IMR-90 (cell line): Measurements from ENCODE around the gene HLA-F. TPM values are rescaled to one million over a fixed set of nuclear protein-coding genes. Genes with fewer than 3 reads are reported as not detected.

Experiments
- ATAC-seq: fragments of 200-7000 bp; cut with Tn5 transposase; 2 replicates; pipeline ENCODE4 v1.9.1; 2020; ENCODE audit warnings: low read depth, mild to moderate bottlenecking, moderate library complexity
- BruUV-seq: library from RNA; stranded (reverse); fragments of 400-500 nt; replicated peaks from 2 replicates; lab custom pipeline; 2021; lab: Mats Ljungman, UMichigan
- CTCF ChIA-PET: fragments of 300-600 bp; formaldehyde crosslinking; extraction: SDS; loops from one replicate; lab custom pipeline; 2021; ENCODE audit warnings: antibody characterized with exemption; lab: Yijun Ruan, JAX
- POLR2A ChIA-PET: fragments of 300-600 bp; sonication (Branson Sonifier 250); formaldehyde crosslinking; loops from one replicate; lab custom pipeline; 2022; ENCODE audit warnings: antibody characterized with exemption; ENCODE audit not compliant: unreplicated experiment; lab: Charles Lee
- DNase-seq: peaks from one replicate; pipeline ENCODE4 v3.0.0; 2013
- H2AFZ ChIP-seq: replicated peaks from 2 replicates; pipeline ENCODE3; 2013; ENCODE audit warnings: low read length, mild to moderate bottlenecking; ENCODE audit not compliant: poor library complexity
- H2AK5ac ChIP-seq: 2 replicates; pipeline ENCODE4 v1.6.1; 2013; ENCODE audit warnings: low read depth, low read length, inconsistent platforms
- H2AK9ac ChIP-seq: replicated peaks from 2 replicates; pipeline ENCODE3; 2013; ENCODE audit warnings: mild to moderate bottlenecking, low read depth, low read length, moderate library complexity; ENCODE audit not compliant: poor library complexity
- H2BK120ac ChIP-seq: 2 replicates; pipeline ENCODE4 v1.6.1; 2013; ENCODE audit warnings: low read depth, low read length, inconsistent platforms
- H2BK15ac ChIP-seq: 3 replicates; pipeline ENCODE4 v1.6.1; 2013; ENCODE audit warnings: low read depth, low read length, inconsistent platforms
- H2BK20ac ChIP-seq: 2 replicates; pipeline ENCODE4 v1.6.1; 2013; ENCODE audit warnings: low read depth, mild to moderate bottlenecking, inconsistent platforms, low read length, moderate library complexity
- H2BK5ac ChIP-seq: 2 replicates; pipeline ENCODE4 v1.6.1; 2013; ENCODE audit warnings: mild to moderate bottlenecking, low read depth, low read length, inconsistent platforms; ENCODE audit not compliant: poor library complexity, severe bottlenecking
- H3K14ac ChIP-seq: replicated peaks from 2 replicates; pipeline ENCODE4 v1.6.1; 2013; ENCODE audit warnings: low read depth, low read length, inconsistent platforms
- H3K18ac ChIP-seq: 2 replicates; pipeline ENCODE4 v1.6.1; 2013; ENCODE audit warnings: low read depth, low read length, control low read depth
- H3K23ac ChIP-seq: 2 replicates; pipeline ENCODE4 v1.6.1; 2013; ENCODE audit warnings: low read depth, low read length, inconsistent platforms
- H3K27ac ChIP-seq: 2 replicates; pipeline ENCODE4 v1.5.1; 2013; ENCODE audit warnings: mild to moderate bottlenecking, control low read depth, low read length; ENCODE audit not compliant: insufficient read depth
- H3K27me3 ChIP-seq: 2 replicates; pipeline ENCODE4 v1.6.1; 2013; ENCODE audit warnings: low read length; ENCODE audit not compliant: control insufficient read depth, insufficient read depth
- H3K36me3 ChIP-seq: 2 replicates; pipeline ENCODE4 v1.6.1; 2013; ENCODE audit warnings: low read length, mixed read lengths; ENCODE audit not compliant: control insufficient read depth, insufficient read depth
- H3K4ac ChIP-seq: 2 replicates; pipeline ENCODE4 v1.6.1; 2013; ENCODE audit warnings: low read depth, low read length, inconsistent platforms
- H3K4me1 ChIP-seq: 2 replicates; pipeline ENCODE4 v1.6.1; 2013; ENCODE audit warnings: low read length, mixed read lengths; ENCODE audit not compliant: control insufficient read depth, insufficient read depth
- H3K4me2 ChIP-seq: 2 replicates; pipeline ENCODE4 v1.6.1; 2013; ENCODE audit warnings: low read depth, mild to moderate bottlenecking, control low read depth, low read length, moderate library complexity
- H3K4me3 ChIP-seq: 2 replicates; pipeline ENCODE4 v1.5.1; 2013; ENCODE audit warnings: low read depth, mild to moderate bottlenecking, control low read depth, low read length, moderate library complexity; ENCODE audit not compliant: insufficient read depth
- H3K56ac ChIP-seq: 2 replicates; pipeline ENCODE4 v1.6.1; 2013; ENCODE audit warnings: low read length, inconsistent platforms; ENCODE audit not compliant: insufficient read depth; ENCODE audit errors: extremely low read depth
- H3K79me1 ChIP-seq, 2 experiments: 2 replicates each; pipeline ENCODE4 v1.6.1; 2013; ENCODE audit warnings: low read length in 2 of 2, inconsistent platforms in 1 of 2, low read depth in 1 of 2
- H3K9ac ChIP-seq: 2 replicates; pipeline ENCODE4 v1.6.1; 2013; ENCODE audit warnings: low read depth, low read length, control low read depth
- H3K9me1 ChIP-seq: 2 replicates; pipeline ENCODE4 v1.6.1; 2013; ENCODE audit warnings: low read length, inconsistent platforms; ENCODE audit not compliant: insufficient read depth
- H3K9me3 ChIP-seq: 2 replicates; pipeline ENCODE4 v1.6.1; 2013; ENCODE audit warnings: low read length; ENCODE audit not compliant: control insufficient read depth, insufficient read depth
- H4K20me1 ChIP-seq: 2 replicates; pipeline ENCODE4 v1.6.1; 2013; ENCODE audit warnings: low read length, inconsistent platforms; ENCODE audit not compliant: insufficient read depth
- H4K5ac ChIP-seq: 2 replicates; pipeline ENCODE4 v1.6.1; 2013; ENCODE audit warnings: mild to moderate bottlenecking, low read depth, low read length, control low read depth
- H4K8ac ChIP-seq, 2 experiments: 2 replicates each; pipeline ENCODE4 v1.6.1; 2013; ENCODE audit warnings: low read depth in 2 of 2, low read length in 2 of 2, control low read depth in 1 of 2, inconsistent platforms in 1 of 2
- H4K91ac ChIP-seq: 2 replicates; pipeline ENCODE4 v1.6.1; 2013; ENCODE audit warnings: low read depth, low read length, inconsistent platforms; ENCODE audit not compliant: insufficient read depth
- BHLHE40 ChIP-seq: fragments of 150-350 bp; IDR thresholded peaks from 2 replicates; pipeline ENCODE4 v1.6.1; 2016; ENCODE audit warnings: mild to moderate bottlenecking, low read depth, low read length
- CEBPB ChIP-seq: IDR thresholded peaks from 2 replicates; pipeline ENCODE4 v1.6.1; 2012; ENCODE audit warnings: low read depth, low read length, improper control_type of control experiment
- ELK1 ChIP-seq: fragments of 150-350 bp; IDR thresholded peaks from 2 replicates; pipeline ENCODE4 v1.6.1; 2016; ENCODE audit warnings: low read depth, mild to moderate bottlenecking, low read length, moderate library complexity, borderline replicate concordance
- MXI1 ChIP-seq: IDR thresholded peaks from 2 replicates; pipeline ENCODE4 v1.6.1; 2012; ENCODE audit warnings: low read depth, mild to moderate bottlenecking, low read length, moderate library complexity, borderline replicate concordance
- NFE2L2 ChIP-seq: fragments of 150-350 bp; IDR thresholded peaks from 2 replicates; pipeline ENCODE4 v1.6.1; 2016; ENCODE audit warnings: low read depth, mild to moderate bottlenecking, low read length
- POLR2A ChIP-seq: IDR thresholded peaks from 2 replicates; pipeline ENCODE4 v1.6.1; 2012; ENCODE audit warnings: mild to moderate bottlenecking, low read depth, low read length
- USF2 ChIP-seq: fragments of 150-350 bp; IDR thresholded peaks from 2 replicates; pipeline ENCODE4 v1.6.1; 2017; ENCODE audit warnings: mild to moderate bottlenecking, antibody characterized with exemption, low read length, low read depth
- WGBS, 2 experiments: methylation state at CpG; one replicate each; pipeline versions ENCODE4 v1.1.5 to v1.1.7; 2013; ENCODE audit warnings: missing lambda C conversion rate in 2 of 2; ENCODE audit not compliant: insufficient read length in 1 of 2; ENCODE audit errors: extremely low coverage in 2 of 2; 5-methylcytosine and 5-hydroxymethylcytosine counted together
- dilution Hi-C: fragments of 300-500 bp; cut with HindIII; formaldehyde crosslinking; loops from one replicate; pipeline ENCODE4 v1.14.3; 2018; ENCODE audit warnings: low sequenced_read_pairs; ENCODE audit not compliant: unreplicated experiment
- in situ Hi-C: fragments of 300-500 bp; cut with MboI; formaldehyde crosslinking; loops from 3 replicates; pipeline ENCODE4 v1.14.3; 2019; ENCODE audit warnings: low sequenced_read_pairs, inconsistent platforms, mixed read lengths
- intact Hi-C: fragments of 100-400 bp; cut with micrococcal nuclease; formaldehyde crosslinking; loops from 2 replicates; pipeline ENCODE4 v1.10.0; 2022
- polyA plus RNA-seq, 3 experiments: library from polyadenylated mRNA; depleted of rRNA; stranded (reverse); fragments of >200 nt; gene quantifications; 2 replicates each; pipeline ENCODE4 v1.2.3, GENCODE V29; 2012; ENCODE audit warnings: low replicate concordance in 1 of 3
- total RNA-seq: library from RNA; depleted of rRNA; stranded (reverse); fragments of >200 nt; gene quantifications from 2 replicates; pipeline ENCODE4 v1.2.3, GENCODE V29; 2012

HLA-F gene
- total and polyA plus RNA-seq, 2 of the 4 experiments (the other 2 are of a cell fraction): not detected

- H3K56ac ChIP-seq: no peak overlapping the region
- H3K79me1 ChIP-seq: no peaks in the 10 kb centered on the region
- dilution Hi-C loops: no loop called here
- no peaks in the 10 kb centered on the region for H3K9me3 ChIP-seq
- no peak overlapping the region for H3K23ac ChIP-seq
- no peak overlapping the region for H3K4me2 ChIP-seq
- in situ Hi-C loops: loop anchor here (10.0 to 25.0 kb wide), 2 partner anchors 104 to 281 kb away; no protein-coding TSS in a partner anchor
- no peak overlapping the region for H3K4me3 ChIP-seq
- no peak overlapping the region for H4K91ac ChIP-seq
- H2BK5ac ChIP-seq: no peak overlapping the region
- H3K18ac ChIP-seq: no peak overlapping the region
- intact Hi-C loops: no loop called here
- DNase-seq: no peak
- no peaks in the 10 kb centered on the region for H3K9me1 ChIP-seq
- H4K8ac ChIP-seq: no peak overlapping the region
- H2AK9ac ChIP-seq: no peak overlapping the region
- H3K27me3 ChIP-seq: peaks cover 2% of the 10 kb centered on the region
- TF ChIP-seq USF2 (no peak), NFE2L2 (no peak), MXI1 (no peak), BHLHE40 (no peak), POLR2A (no peak), CEBPB (no peak), ELK1 (no peak)
- no peak overlapping the region for H3K4ac ChIP-seq
- no peak overlapping the region for H3K27ac ChIP-seq
- no peak overlapping the region for H2BK15ac ChIP-seq
- H3K4me1 ChIP-seq: no peaks in the 10 kb centered on the region
- no peak overlapping the region for H4K5ac ChIP-seq
- WGBS, 2 experiments: no CpG with 5 or more reads among the region's 3 CpGs
- H3K9ac ChIP-seq: no peak overlapping the region
- ChIA-PET POLR2A (no interaction called here), CTCF (interaction anchor here (0.6 kb wide), 1 partner anchor 30 kb away, joined by 3 read pairs; no protein-coding TSS in a partner anchor)
- H4K20me1 ChIP-seq: no peaks in the 10 kb centered on the region
- no peak overlapping the region for H3K14ac ChIP-seq
- H2AFZ ChIP-seq: no peak overlapping the region
- H3K36me3 ChIP-seq: no peaks in the 10 kb centered on the region
- no peak overlapping the region for H2AK5ac ChIP-seq
- no peak overlapping the region for H2BK20ac ChIP-seq
- ATAC-seq: no peak
- no peak overlapping the region for H2BK120ac ChIP-seq
- no TSS peak for BruUV-seq
These were observed 8.0 kb downstream of the HLA-F start for GRCh38 chr6:29731281-29731680.
